Dedifferentiated amniotic fluid mesenchymal stem cell (primary cell): Measurements from ENCODE around the gene TBC1D1.

Source experiments
- DNase-seq: peaks from one replicate; pipeline ENCODE4 v3.0.0-alpha.2; 2016; ENCODE audit errors: extremely low spot score

Gene TBC1D1

GRCh38 chr4:38125816-38126215, 234.9 kb downstream of the TBC1D1 start:
- no peak for DNase-seq

GRCh38 chr4:38128478-38129459, 237.9 kb downstream of the TBC1D1 start:
- peak; percentile 18 for DNase-seq

GRCh38 chr4:38129460-38130227, 238.8 kb downstream of the TBC1D1 start:
- no peak for DNase-seq

GRCh38 chr4:38130884-38131283, 240.0 kb downstream of the TBC1D1 start:
- no peak for DNase-seq

- no peak for DNase-seq
These were observed 240.6 kb downstream of the TBC1D1 start for GRCh38 chr4:38131371-38132091.

- peak; percentile 86 for DNase-seq
These were observed 241.3 kb downstream of the TBC1D1 start for GRCh38 chr4:38132107-38132673.

GRCh38 chr4:38132843-38133662, 242.2 kb downstream of the TBC1D1 start:
- DNase-seq: no peak

- no peak for DNase-seq
These were observed 243.0 kb downstream of the TBC1D1 start for GRCh38 chr4:38133711-38134480.

- DNase-seq: no peak
These were observed 244.3 kb downstream of the TBC1D1 start for GRCh38 chr4:38135201-38135600.

GRCh38 chr4:38136604-38137003, 245.7 kb downstream of the TBC1D1 start:
- DNase-seq: no peak

GRCh38 chr4:38137080-38137479, 246.2 kb downstream of the TBC1D1 start:
- no peak for DNase-seq

GRCh38 chr4:38138363-38138762, 247.5 kb downstream of the TBC1D1 start:
- no peak for DNase-seq

- DNase-seq: no peak
These were observed 248.3 kb downstream of the TBC1D1 start for GRCh38 chr4:38139187-38139586.

- DNase-seq: no peak
These were observed 249.8 kb downstream of the TBC1D1 start for GRCh38 chr4:38140643-38141203.

GRCh38 chr4:38141808-38142500, 251.1 kb downstream of the TBC1D1 start:
- no peak for DNase-seq

GRCh38 chr4:38144031-38144430, 253.1 kb downstream of the TBC1D1 start:
- no peak for DNase-seq

GRCh38 chr4:38145033-38145678, 254.3 kb downstream of the TBC1D1 start:
- DNase-seq: no peak

- peak; percentile 26 for DNase-seq
These were observed 254.9 kb downstream of the TBC1D1 start for GRCh38 chr4:38145741-38146140.

- DNase-seq: no peak
These were observed 255.5 kb downstream of the TBC1D1 start for GRCh38 chr4:38146383-38146782.
